ENCODE data around the gene EDC4. TPM values are rescaled to one million over a fixed set of nuclear protein-coding genes. Genes with fewer than 3 reads are reported as not detected.

The EDC4 gene
- polyA plus RNA-seq, 1 donor from 2014 or later, result 66.0 TPM

DNA sequence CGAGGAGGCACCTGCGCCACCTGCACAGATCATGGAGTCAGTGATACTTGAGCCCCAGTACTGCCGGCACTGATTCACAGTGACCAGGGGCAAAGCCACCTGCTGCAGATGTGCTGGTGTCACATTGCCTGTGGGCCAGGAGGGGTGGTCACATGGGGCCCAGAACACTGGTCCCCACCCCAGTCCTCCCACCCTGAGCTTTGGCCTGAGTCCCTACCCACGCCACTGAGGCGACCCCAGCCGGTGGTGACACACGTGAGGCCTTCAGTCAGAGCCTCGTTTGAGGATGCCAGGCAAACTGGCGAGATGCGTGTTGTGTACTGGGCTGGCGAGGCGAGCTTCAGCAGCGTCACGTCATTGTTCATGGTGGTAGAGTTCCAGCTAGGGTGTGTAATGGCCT, 57.3 kb downstream of the EDC4 start:
- Histone ChIP-seq H3K9me3 (ENCODE audit: low read length) (no peaks in the 10 kb centered on the region), H3K9me2 (ENCODE audit: insufficient read depth, low read length) (no peaks in the 10 kb centered on the region), H3F3A (ENCODE audit: insufficient read depth, low read length, poor library complexity, severe bottlenecking) (no peaks in the 10 kb centered on the region), H3K79me2 (replicated peaks; ENCODE audit: insufficient read depth, low read length) (no peaks in the 10 kb centered on the region), H3K9ac (ENCODE audit: low read length) (no peak overlapping the region), H3K4me2 (ENCODE audit: low read length) (no peak overlapping the region), H4K20me1 (ENCODE audit: insufficient read depth) (no peaks in the 10 kb centered on the region), H3K36me3 (ENCODE audit: insufficient read depth, low read length) (no peaks in the 10 kb centered on the region), H3K27me3 (ENCODE audit: insufficient read depth, low read depth, low read length) (no peaks in the 10 kb centered on the region), H3K4me3 (ENCODE audit: low read length) (no peak overlapping the region), H2AFZ (ENCODE audit: low read depth, low read length) (no peak overlapping the region), H3K27ac (ENCODE audit: low read length) (no peak overlapping the region)
- TF ChIP-seq MXI1 (conservative IDR thresholded peaks at IDR 0.05; ENCODE audit: poor library complexity, severe bottlenecking), result no peak
- TF ChIP-seq RAD21 (conservative IDR thresholded peaks at IDR 0.05), result no peak
- TF ChIP-seq EP300 (conservative IDR thresholded peaks at IDR 0.05; ENCODE audit: poor library complexity, severe bottlenecking), result no peak
- TF ChIP-seq POLR2AphosphoS5 (IDR thresholded peaks at IDR 0.05), result no peak
- TF ChIP-seq SMC3 (conservative IDR thresholded peaks at IDR 0.05; ENCODE audit: poor library complexity), result no peak
- TF ChIP-seq, protein P1, sequence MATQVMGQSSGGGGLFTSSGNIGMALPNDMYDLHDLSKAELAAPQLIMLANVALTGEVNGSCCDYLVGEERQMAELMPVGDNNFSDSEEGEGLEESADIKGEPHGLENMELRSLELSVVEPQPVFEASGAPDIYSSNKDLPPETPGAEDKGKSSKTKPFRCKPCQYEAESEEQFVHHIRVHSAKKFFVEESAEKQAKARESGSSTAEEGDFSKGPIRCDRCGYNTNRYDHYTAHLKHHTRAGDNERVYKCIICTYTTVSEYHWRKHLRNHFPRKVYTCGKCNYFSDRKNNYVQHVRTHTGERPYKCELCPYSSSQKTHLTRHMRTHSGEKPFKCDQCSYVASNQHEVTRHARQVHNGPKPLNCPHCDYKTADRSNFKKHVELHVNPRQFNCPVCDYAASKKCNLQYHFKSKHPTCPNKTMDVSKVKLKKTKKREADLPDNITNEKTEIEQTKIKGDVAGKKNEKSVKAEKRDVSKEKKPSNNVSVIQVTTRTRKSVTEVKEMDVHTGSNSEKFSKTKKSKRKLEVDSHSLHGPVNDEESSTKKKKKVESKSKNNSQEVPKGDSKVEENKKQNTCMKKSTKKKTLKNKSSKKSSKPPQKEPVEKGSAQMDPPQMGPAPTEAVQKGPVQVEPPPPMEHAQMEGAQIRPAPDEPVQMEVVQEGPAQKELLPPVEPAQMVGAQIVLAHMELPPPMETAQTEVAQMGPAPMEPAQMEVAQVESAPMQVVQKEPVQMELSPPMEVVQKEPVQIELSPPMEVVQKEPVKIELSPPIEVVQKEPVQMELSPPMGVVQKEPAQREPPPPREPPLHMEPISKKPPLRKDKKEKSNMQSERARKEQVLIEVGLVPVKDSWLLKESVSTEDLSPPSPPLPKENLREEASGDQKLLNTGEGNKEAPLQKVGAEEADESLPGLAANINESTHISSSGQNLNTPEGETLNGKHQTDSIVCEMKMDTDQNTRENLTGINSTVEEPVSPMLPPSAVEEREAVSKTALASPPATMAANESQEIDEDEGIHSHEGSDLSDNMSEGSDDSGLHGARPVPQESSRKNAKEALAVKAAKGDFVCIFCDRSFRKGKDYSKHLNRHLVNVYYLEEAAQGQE (IDR thresholded peaks at IDR 0.05; ENCODE audit: borderline replicate concordance), result no peak
- TF ChIP-seq EZH2 (IDR thresholded peaks at IDR 0.05; ENCODE audit: borderline replicate concordance, insufficient read depth, low read length, poor library complexity, severe bottlenecking), result no peak
- TF ChIP-seq, protein P2, sequence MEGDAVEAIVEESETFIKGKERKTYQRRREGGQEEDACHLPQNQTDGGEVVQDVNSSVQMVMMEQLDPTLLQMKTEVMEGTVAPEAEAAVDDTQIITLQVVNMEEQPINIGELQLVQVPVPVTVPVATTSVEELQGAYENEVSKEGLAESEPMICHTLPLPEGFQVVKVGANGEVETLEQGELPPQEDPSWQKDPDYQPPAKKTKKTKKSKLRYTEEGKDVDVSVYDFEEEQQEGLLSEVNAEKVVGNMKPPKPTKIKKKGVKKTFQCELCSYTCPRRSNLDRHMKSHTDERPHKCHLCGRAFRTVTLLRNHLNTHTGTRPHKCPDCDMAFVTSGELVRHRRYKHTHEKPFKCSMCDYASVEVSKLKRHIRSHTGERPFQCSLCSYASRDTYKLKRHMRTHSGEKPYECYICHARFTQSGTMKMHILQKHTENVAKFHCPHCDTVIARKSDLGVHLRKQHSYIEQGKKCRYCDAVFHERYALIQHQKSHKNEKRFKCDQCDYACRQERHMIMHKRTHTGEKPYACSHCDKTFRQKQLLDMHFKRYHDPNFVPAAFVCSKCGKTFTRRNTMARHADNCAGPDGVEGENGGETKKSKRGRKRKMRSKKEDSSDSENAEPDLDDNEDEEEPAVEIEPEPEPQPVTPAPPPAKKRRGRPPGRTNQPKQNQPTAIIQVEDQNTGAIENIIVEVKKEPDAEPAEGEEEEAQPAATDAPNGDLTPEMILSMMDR (IDR thresholded peaks at IDR 0.05; ENCODE audit: poor library complexity, severe bottlenecking), result no peak
- TF ChIP-seq TAF1 (IDR thresholded peaks at IDR 0.05; ENCODE audit: low read depth), result no peak

DNA sequence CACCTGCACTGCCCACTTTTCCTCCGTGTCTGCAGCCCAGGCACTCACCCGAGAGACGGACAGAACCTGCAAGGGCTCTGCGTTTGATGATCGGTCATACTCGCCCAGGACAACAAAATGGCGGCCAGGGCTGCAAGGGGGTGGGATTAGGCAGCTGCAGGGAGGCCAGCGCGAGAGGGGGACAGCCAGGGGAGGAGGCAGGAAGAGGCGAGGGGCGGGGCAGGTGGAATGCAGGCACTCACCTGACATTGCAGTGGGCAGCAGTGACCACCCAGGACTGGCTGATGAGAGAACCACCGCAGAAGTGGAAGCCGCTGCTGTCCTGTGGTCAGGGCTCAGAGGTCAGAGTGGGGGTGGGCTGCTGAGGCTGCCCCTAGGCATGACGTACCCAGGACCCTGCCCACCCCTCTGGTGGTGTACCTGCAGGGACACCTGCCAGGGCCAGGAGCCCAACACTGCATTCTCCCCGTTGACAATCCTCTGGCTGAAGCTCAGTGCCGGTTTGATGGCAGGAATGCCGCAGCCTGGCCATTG, 57.9 kb downstream of the EDC4 start:
- Histone ChIP-seq H2AFZ (ENCODE audit: low read depth, low read length) (no peak overlapping the region), H3F3A (ENCODE audit: insufficient read depth, low read length, poor library complexity, severe bottlenecking) (no peaks in the 10 kb centered on the region), H3K4me2 (ENCODE audit: low read length) (no peak overlapping the region), H3K27me3 (ENCODE audit: insufficient read depth, low read depth, low read length) (no peaks in the 10 kb centered on the region), H3K36me3 (ENCODE audit: insufficient read depth, low read length) (no peaks in the 10 kb centered on the region), H3K9me2 (ENCODE audit: insufficient read depth, low read length) (no peaks in the 10 kb centered on the region), H3K4me3 (ENCODE audit: low read length) (no peak overlapping the region), H3K9ac (ENCODE audit: low read length) (no peak overlapping the region), H3K79me2 (replicated peaks; ENCODE audit: insufficient read depth, low read length) (no peaks in the 10 kb centered on the region), H3K9me3 (ENCODE audit: low read length) (no peaks in the 10 kb centered on the region), H3K27ac (ENCODE audit: low read length) (no peak overlapping the region), H4K20me1 (ENCODE audit: insufficient read depth) (no peaks in the 10 kb centered on the region)
- TF ChIP-seq TAF1 (IDR thresholded peaks at IDR 0.05; ENCODE audit: low read depth) (no peak), POLR2AphosphoS5 (IDR thresholded peaks at IDR 0.05) (no peak), SMC3 (conservative IDR thresholded peaks at IDR 0.05; ENCODE audit: poor library complexity) (no peak), MXI1 (conservative IDR thresholded peaks at IDR 0.05; ENCODE audit: poor library complexity, severe bottlenecking) (no peak), EZH2 (IDR thresholded peaks at IDR 0.05; ENCODE audit: borderline replicate concordance, insufficient read depth, low read length, poor library complexity, severe bottlenecking) (no peak), RAD21 (conservative IDR thresholded peaks at IDR 0.05) (no peak), EP300 (conservative IDR thresholded peaks at IDR 0.05; ENCODE audit: poor library complexity, severe bottlenecking) (no peak)
- TF ChIP-seq, protein P2 (IDR thresholded peaks at IDR 0.05; ENCODE audit: poor library complexity, severe bottlenecking), result no peak
- TF ChIP-seq, protein P1 (IDR thresholded peaks at IDR 0.05; ENCODE audit: borderline replicate concordance), result no peak

Data from neural cell (in vitro differentiated cells).